Hepatocyte (in vitro differentiated cells): Measurements from ENCODE around the gene NCAPG2. TPM values are rescaled to one million over a fixed set of nuclear protein-coding genes. Genes with fewer than 3 reads are reported as not detected.
"Not testable (repeated sequence)": the region's sequence is repeated elsewhere in the genome, so short reads cannot be mapped to it uniquely, and the experiment has no call there.

Experiments
- DNase-seq: peaks from one replicate; pipeline ENCODE4 v3.0.0-alpha.2; 2016; ENCODE audit warnings: low spot score
- H2AFZ ChIP-seq: fragments of 200-600 bp; sonication (generic); 2 replicates; pipeline ENCODE4 v1.6.0; 2016; ENCODE audit warnings: antibody characterized with exemption, mild to moderate bottlenecking
- H3K27ac ChIP-seq: fragments of 200-600 bp; sonication (generic); 2 replicates; pipeline ENCODE4 v1.5.1; 2016; ENCODE audit warnings: mild to moderate bottlenecking
- H3K27me3 ChIP-seq: fragments of 200-600 bp; sonication (generic); 2 replicates; pipeline ENCODE4 v1.6.1; 2016
- H3K36me3 ChIP-seq: fragments of 200-600 bp; sonication (generic); replicated peaks from 2 replicates; pipeline ENCODE4 v1.5.1; 2016; ENCODE audit warnings: low read depth; ENCODE audit not compliant: insufficient read depth
- H3K4me1 ChIP-seq: fragments of 200-600 bp; sonication (generic); 2 replicates; pipeline ENCODE4 v1.5.1; 2016; ENCODE audit warnings: mild to moderate bottlenecking, moderate library complexity; ENCODE audit not compliant: insufficient read depth
- H3K4me2 ChIP-seq: fragments of 200-600 bp; sonication (generic); 2 replicates; pipeline ENCODE4 v1.6.0; 2016
- H3K4me3 ChIP-seq: fragments of 200-600 bp; sonication (generic); 2 replicates; pipeline ENCODE4 v1.5.1; 2016; ENCODE audit warnings: mild to moderate bottlenecking
- H3K79me2 ChIP-seq: fragments of 200-600 bp; sonication (generic); 2 replicates; pipeline ENCODE4 v1.6.0; 2017; ENCODE audit warnings: mild to moderate bottlenecking
- H3K9me2 ChIP-seq: fragments of 200-600 bp; sonication (generic); replicated peaks from 2 replicates; pipeline ENCODE4 v1.6.0; 2017; ENCODE audit warnings: mild to moderate bottlenecking; ENCODE audit not compliant: insufficient read depth
- H3K9me3 ChIP-seq: fragments of 200-600 bp; sonication (generic); 2 replicates; pipeline ENCODE4 v1.5.1; 2016; ENCODE audit warnings: low read depth, mild to moderate bottlenecking
- H4K20me1 ChIP-seq: fragments of 200-600 bp; sonication (generic); 2 replicates; pipeline ENCODE4 v1.6.0; 2016; ENCODE audit warnings: mild to moderate bottlenecking; ENCODE audit not compliant: insufficient read depth, poor library complexity, severe bottlenecking
- CTCF ChIP-seq: fragments of 200-600 bp; sonication (generic); IDR thresholded peaks from 2 replicates; pipeline ENCODE4 v1.5.1; 2016; ENCODE audit warnings: antibody characterized with exemption, mild to moderate bottlenecking; ENCODE audit not compliant: poor library complexity
- EZH2 ChIP-seq: fragments of 200-600 bp; sonication (generic); IDR thresholded peaks from 2 replicates; pipeline ENCODE4 v1.6.1; 2016; ENCODE audit warnings: antibody characterized with exemption, mild to moderate bottlenecking, borderline replicate concordance
- EZH2phosphoT487 ChIP-seq: fragments of 200-600 bp; sonication (generic); IDR thresholded peaks from one replicate; pipeline ENCODE4 v1.6.1; 2018; ENCODE audit warnings: antibody characterized with exemption, mild to moderate bottlenecking, low read depth, moderate library complexity; ENCODE audit not compliant: unreplicated experiment, severe bottlenecking
- WGBS: methylation state at CpG from one replicate; pipeline ENCODE4 v1.1.6; 2016; ENCODE audit warnings: low lambda C conversion rate; ENCODE audit errors: missing lambda C conversion rate; 5-methylcytosine and 5-hydroxymethylcytosine counted together
- polyA plus RNA-seq: library from polyadenylated mRNA; unstranded; fragments of >200 nt; fragmentation: Nextera tagmentation; extraction: Ambion mirVana; gene quantifications from 2 replicates; pipeline ENCODE4 v1.2.1, GENCODE V29; 2016
- total RNA-seq: library from RNA; depleted of rRNA; stranded (reverse); fragments of >200 nt; gene quantifications from 2 replicates; pipeline ENCODE4 v1.2.3, GENCODE V29; 2014

The NCAPG2 gene
- total and polyA plus RNA-seq, 2 experiments from 2014 or later, result 6.2 to 9.5 TPM

- Histone ChIP-seq H3K9me2 (no peaks in the 10 kb centered on the region), H3K27ac (no peak overlapping the region), H4K20me1 (no peaks in the 10 kb centered on the region), H3K27me3 (no peaks in the 10 kb centered on the region), H2AFZ (no peak overlapping the region), H3K4me3 (no peak overlapping the region), H3K9me3 (no peaks in the 10 kb centered on the region), H3K79me2 (no peaks in the 10 kb centered on the region), H3K4me1 (no peaks in the 10 kb centered on the region), H3K36me3 (no peaks in the 10 kb centered on the region), H3K4me2 (no peak overlapping the region)
- TF ChIP-seq EZH2 (no peak), EZH2phosphoT487 (no peak), CTCF (no peak)
- 95% methylated on average over 7 of the region's 7 CpGs for WGBS
- DNase-seq, result no peak
Observed at GRCh38 chr7:158676171-158676840, 28.3 kb downstream of the NCAPG2 start.

GRCh38 chr7:158672975-158673374 is 31.6 kb downstream of the NCAPG2 start:
- no peaks in the 10 kb centered on the region for H4K20me1 ChIP-seq
- no peak overlapping the region for H2AFZ ChIP-seq
- H3K4me2 ChIP-seq, result no peak overlapping the region
- no peaks in the 10 kb centered on the region for H3K4me1 ChIP-seq
- TF ChIP-seq EZH2phosphoT487 (no peak), CTCF (no peak), EZH2 (no peak)
- H3K9me2 ChIP-seq, result no peaks in the 10 kb centered on the region
- no peaks in the 10 kb centered on the region for H3K9me3 ChIP-seq
- no peak for DNase-seq
- no peaks in the 10 kb centered on the region for H3K79me2 ChIP-seq
- no peak overlapping the region for H3K4me3 ChIP-seq
- WGBS, result 74% methylated on average over 4 of the region's 4 CpGs
- no peaks in the 10 kb centered on the region for H3K27me3 ChIP-seq
- H3K36me3 ChIP-seq, result no peaks in the 10 kb centered on the region
- no peak overlapping the region for H3K27ac ChIP-seq

- not testable (repeated sequence) for H3K9me3 ChIP-seq, H3K4me3 ChIP-seq, H3K4me2 ChIP-seq, H3K9me2 ChIP-seq, H3K79me2 ChIP-seq, H4K20me1 ChIP-seq, H3K27ac ChIP-seq, H3K4me1 ChIP-seq, H3K36me3 ChIP-seq, DNase-seq, H3K27me3 ChIP-seq, H2AFZ ChIP-seq
- 100% methylated on average over 3 of the region's 8 CpGs for WGBS
Observed at GRCh38 chr7:158668086-158668485, 36.5 kb downstream of the NCAPG2 start.

- not testable (repeated sequence) for H3K4me2 ChIP-seq, DNase-seq
- WGBS, result 94% methylated on average over 8 of the region's 24 CpGs
Observed at GRCh38 chr7:158666966-158667678, 37.5 kb downstream of the NCAPG2 start.

More at GRCh38 chr7:158666966-158667678, 37.5 kb downstream of the NCAPG2 start:
- not testable (repeated sequence) for H2AFZ ChIP-seq, H3K9me3 ChIP-seq, H4K20me1 ChIP-seq, H3K4me3 ChIP-seq, H3K79me2 ChIP-seq, H3K36me3 ChIP-seq, H3K4me1 ChIP-seq, H3K9me2 ChIP-seq, H3K27ac ChIP-seq, H3K27me3 ChIP-seq
